Stimulated activated memory B cell treated with anti-CD40 and anti-IgM and Interleukin-4, amounts not matched to agents 10 μg/mL and 1 μg/mL and 100 μg/mL, for 72 hours (primary cell): ENCODE data around the gene EIF5A2.

Experiments
- ATAC-seq: fragments of 150-1000 bp; cut with Tn5 transposase; 2 replicates; pipeline ENCODE4 v1.10.0; 2021
- H3K27ac Mint-ChIP-seq: one replicate; pipeline ENCODE4 v1.8.0; 2022; ENCODE audit warnings: mild to moderate bottlenecking, mixed read lengths
- H3K27me3 Mint-ChIP-seq: one replicate; pipeline ENCODE4 v1.8.0; 2022; ENCODE audit warnings: mixed read lengths
- H3K36me3 Mint-ChIP-seq: one replicate; pipeline ENCODE4 v1.8.0; 2022; ENCODE audit warnings: mixed read lengths
- H3K4me1 Mint-ChIP-seq: one replicate; pipeline ENCODE4 v1.8.0; 2022; ENCODE audit warnings: mixed read lengths
- H3K4me3 Mint-ChIP-seq: one replicate; pipeline ENCODE4 v1.8.0; 2022; ENCODE audit warnings: mild to moderate bottlenecking, moderate library complexity, mixed read lengths
- H3K9me3 Mint-ChIP-seq: one replicate; pipeline ENCODE4 v1.8.0; 2022; ENCODE audit warnings: mixed read lengths

EIF5A2 gene

GRCh38 chr3:170876537-170876936 lies 31.9 kb downstream of the EIF5A2 start:
- H3K36me3 Mint-ChIP-seq = no peaks in the 10 kb centered on the region
- H3K27me3 Mint-ChIP-seq = no peaks in the 10 kb centered on the region
- no peak overlapping the region for H3K27ac Mint-ChIP-seq
- H3K4me1 Mint-ChIP-seq = no peaks in the 10 kb centered on the region
- H3K9me3 Mint-ChIP-seq = no peaks in the 10 kb centered on the region
- no peak overlapping the region for H3K4me3 Mint-ChIP-seq
- ATAC-seq = no peak

DNA sequence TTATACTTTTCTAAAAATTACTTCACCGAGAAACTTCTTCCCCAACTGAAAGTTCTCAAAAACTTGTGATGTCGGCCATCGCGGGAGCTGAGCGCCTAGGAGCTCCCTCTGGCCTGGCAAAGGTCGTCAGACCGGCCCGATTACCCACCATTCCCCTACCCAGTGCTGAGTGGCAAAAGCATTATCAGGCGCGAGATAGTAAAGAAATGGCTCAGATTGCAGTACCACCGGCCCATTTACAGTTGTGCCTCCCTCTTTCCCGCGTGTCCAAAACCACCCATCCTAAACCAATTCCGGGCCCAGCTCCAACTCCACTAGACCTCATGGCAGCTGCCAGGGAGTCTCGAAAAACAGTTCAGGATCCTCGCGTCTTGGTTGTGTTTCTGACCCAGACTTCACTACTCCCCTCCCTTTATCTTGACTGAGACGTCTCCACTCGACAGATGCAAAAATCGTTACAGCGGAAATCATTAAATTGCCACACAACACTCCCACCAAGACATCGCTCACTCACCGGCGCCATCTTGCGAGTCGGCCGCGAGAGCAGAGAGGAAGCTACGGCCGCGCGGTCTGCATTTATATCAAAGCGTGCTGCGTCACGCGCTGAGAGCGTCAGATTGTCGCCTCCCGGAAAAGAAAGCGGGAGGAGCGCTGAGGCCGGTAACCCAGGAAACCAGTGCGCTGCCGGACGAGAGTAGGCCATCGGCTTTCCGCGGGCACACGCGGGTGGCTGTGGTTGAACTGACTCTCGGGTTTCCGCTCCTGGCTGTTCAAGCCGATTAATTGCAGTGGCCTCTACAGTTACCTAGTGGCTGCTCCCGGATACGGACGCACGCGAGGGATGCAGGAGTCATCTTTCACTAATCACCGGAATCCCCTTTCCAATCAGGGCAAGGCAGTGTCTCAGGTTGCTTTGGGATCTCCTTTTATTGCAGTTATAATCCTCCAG lies 38.5 kb downstream of the EIF5A2 start, which contains the start of gene RPL22L1:
Gene RPL22L1 (minus strand): TSS at position 551 of the 949 bp plus-strand sequence. CDS start 28 bp downstream, at position 523.
- ATAC-seq = peak; percentile 99

GRCh38 chr3:170869239-170869590 lies 39.2 kb downstream of the EIF5A2 start:
- Mint-ChIP-seq H3K9me3 (no peaks in the 10 kb centered on the region), H3K4me3 (peak overlapping the region; percentile 90), H3K36me3 (peaks cover 34% of the 10 kb centered on the region), H3K27ac (peak overlapping the region; percentile 95), H3K4me1 (peaks cover 25% of the 10 kb centered on the region), H3K27me3 (no peaks in the 10 kb centered on the region)
- ATAC-seq = no peak

More for the DNA sequence above, 38.5 kb downstream of the EIF5A2 start, which contains the start of gene RPL22L1:
- Mint-ChIP-seq H3K27me3 (no peaks in the 10 kb centered on the region), H3K4me3 (peak within 1 kb of the TSS; percentile 90), H3K9me3 (no peaks in the 10 kb centered on the region), H3K27ac (peak within 1 kb of the TSS; percentile 95), H3K36me3 (peaks cover 28% of the 10 kb centered on the region), H3K4me1 (peaks cover 20% of the 10 kb centered on the region)

GRCh38 chr3:170868577-170869238 lies 39.7 kb downstream of the EIF5A2 start:
- ATAC-seq = no peak
- H3K27ac Mint-ChIP-seq = peak overlapping the region; percentile 95

DNA sequence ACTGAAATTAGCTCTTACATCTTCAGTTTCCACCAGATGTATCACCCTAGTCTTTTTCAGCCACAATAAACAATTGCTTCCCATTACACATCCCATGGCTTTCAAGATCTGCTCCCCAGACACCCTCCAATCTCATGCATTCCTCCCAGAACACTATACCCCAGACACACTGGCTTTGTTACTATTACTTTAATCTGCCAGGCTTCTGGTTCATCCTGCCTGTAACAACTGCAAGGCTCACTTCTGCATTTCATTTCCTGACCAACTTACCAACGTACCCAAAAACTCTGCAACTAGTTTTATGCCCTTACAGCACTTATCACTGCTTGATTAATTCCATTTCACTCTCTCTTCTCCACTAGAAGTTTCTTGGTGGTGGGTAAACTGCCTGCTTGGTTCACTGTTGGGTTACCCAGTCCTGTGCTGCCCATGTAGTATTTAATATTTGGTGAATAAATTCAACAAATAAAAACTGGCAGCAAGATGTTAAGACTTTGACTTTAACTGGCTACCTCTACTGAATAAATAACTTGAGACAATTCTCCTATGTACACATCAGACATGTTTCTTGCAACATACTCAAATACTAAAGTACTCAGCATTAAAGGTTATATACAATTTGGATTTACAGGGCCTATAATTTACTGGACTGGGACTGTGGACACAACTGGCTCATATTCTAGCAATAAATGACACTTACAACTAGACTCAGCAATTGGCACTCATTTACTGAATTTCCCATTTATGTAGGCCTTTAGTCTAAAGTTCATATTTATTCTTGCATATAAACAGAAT lies 41.1 kb downstream of the EIF5A2 start:
- Mint-ChIP-seq H3K27ac (peak overlapping the region; percentile 14), H3K4me3 (peak overlapping the region; percentile 42), H3K9me3 (no peaks in the 10 kb centered on the region), H3K27me3 (no peaks in the 10 kb centered on the region), H3K36me3 (peaks cover 34% of the 10 kb centered on the region), H3K4me1 (peaks cover 25% of the 10 kb centered on the region)
- ATAC-seq = peak; percentile 60

More at GRCh38 chr3:170868577-170869238, 39.7 kb downstream of the EIF5A2 start:
- Mint-ChIP-seq H3K4me1 (peaks cover 25% of the 10 kb centered on the region), H3K9me3 (no peaks in the 10 kb centered on the region), H3K27me3 (no peaks in the 10 kb centered on the region), H3K4me3 (peak overlapping the region; percentile 90), H3K36me3 (peaks cover 34% of the 10 kb centered on the region)

DNA sequence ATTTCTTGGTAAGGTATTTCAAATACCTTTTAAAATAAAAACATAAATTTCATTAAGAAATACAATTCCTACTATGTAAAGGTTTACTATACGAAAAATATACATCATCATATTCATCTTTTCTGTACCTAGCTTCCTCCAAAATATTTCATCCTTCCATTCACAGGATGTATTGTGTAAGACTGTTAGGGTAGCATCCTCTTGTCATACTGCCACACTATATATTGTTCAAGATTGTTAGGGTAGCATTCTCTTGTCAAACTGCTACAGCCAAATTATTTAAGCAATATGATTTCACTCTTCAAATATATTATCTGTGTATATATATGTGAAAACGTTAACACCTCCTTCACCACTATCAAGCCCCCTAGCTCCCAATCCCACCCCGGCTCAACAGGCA lies 41.9 kb downstream of the EIF5A2 start:
- ATAC-seq = no peak
- Mint-ChIP-seq H3K27me3 (no peaks in the 10 kb centered on the region), H3K4me1 (peaks cover 25% of the 10 kb centered on the region), H3K27ac (no peak overlapping the region), H3K4me3 (no peak overlapping the region), H3K9me3 (no peaks in the 10 kb centered on the region), H3K36me3 (peaks cover 34% of the 10 kb centered on the region)

- Mint-ChIP-seq H3K4me3 (no peak overlapping the region), H3K36me3 (peaks cover 34% of the 10 kb centered on the region), H3K27ac (no peak overlapping the region), H3K27me3 (no peaks in the 10 kb centered on the region), H3K9me3 (no peaks in the 10 kb centered on the region), H3K4me1 (peaks cover 30% of the 10 kb centered on the region)
- no peak for ATAC-seq
Measured at GRCh38 chr3:170865209-170866094, 43.0 kb downstream of the EIF5A2 start.

DNA sequence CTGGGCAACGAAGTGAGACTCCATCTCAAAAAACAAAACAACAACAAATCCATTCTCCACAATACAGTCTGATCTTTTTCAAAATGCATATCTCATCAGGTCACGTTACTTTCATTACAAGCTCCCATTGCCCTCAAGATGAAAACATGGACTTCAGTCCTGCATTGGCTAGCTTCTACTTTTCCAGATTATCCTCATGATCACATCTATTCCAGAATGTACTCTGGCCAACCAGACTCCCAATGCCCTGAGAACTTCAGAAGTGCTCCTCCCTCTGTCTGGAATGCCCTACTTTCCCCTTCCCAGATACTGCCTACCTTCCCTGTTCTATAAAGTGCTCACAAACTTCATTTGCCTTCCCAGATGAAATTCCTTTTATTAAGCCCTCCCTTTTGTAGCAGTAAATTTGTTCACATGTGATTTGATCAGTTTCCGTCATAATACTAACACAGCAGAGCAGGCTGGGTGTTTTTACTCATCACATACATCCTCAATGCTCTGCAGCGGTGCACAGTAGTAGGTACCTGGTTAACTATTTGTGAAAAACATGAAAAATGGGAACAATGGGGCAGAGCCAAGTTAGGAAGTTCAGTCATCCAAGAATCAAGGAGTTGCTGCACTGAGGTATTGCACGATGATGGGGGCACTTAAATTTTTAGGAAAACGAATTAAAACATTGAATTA lies 43.8 kb downstream of the EIF5A2 start:
- Mint-ChIP-seq H3K4me3 (no peak overlapping the region), H3K9me3 (no peaks in the 10 kb centered on the region), H3K27me3 (no peaks in the 10 kb centered on the region), H3K36me3 (peaks cover 29% of the 10 kb centered on the region), H3K4me1 (peaks cover 32% of the 10 kb centered on the region), H3K27ac (no peak overlapping the region)
- no peak for ATAC-seq

DNA sequence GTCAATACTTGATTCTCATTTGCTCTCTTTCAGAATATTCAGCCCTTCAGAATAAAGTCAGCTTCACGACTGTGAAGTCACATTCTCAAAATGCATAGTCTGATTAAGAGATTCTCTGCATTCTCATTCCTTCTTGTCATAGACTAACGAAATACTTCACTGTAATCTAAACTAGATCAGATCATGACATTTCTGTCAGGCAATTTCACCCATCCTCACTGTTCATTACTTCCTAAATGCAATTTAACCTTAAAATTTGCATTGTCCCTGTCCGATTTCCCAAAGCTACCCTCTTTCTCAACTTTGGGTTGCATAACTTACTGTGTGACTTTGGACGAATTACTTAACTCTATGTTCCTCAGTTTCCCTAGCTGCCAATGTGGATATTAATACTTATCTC lies 44.6 kb downstream of the EIF5A2 start:
- no peaks in the 10 kb centered on the region for H3K9me3 Mint-ChIP-seq
- H3K4me3 Mint-ChIP-seq = no peak overlapping the region
- no peak for ATAC-seq
- peaks cover 23% of the 10 kb centered on the region for H3K36me3 Mint-ChIP-seq
- peak overlapping the region; percentile 42 for H3K27ac Mint-ChIP-seq
- H3K4me1 Mint-ChIP-seq = peaks cover 28% of the 10 kb centered on the region
- H3K27me3 Mint-ChIP-seq = no peaks in the 10 kb centered on the region

GRCh38 chr3:170862618-170863374 lies 45.6 kb downstream of the EIF5A2 start:
- peaks cover 23% of the 10 kb centered on the region for H3K4me1 Mint-ChIP-seq
- no peak overlapping the region for H3K4me3 Mint-ChIP-seq
- no peaks in the 10 kb centered on the region for H3K27me3 Mint-ChIP-seq
- peak overlapping the region; percentile 42 for H3K27ac Mint-ChIP-seq
- no peaks in the 10 kb centered on the region for H3K9me3 Mint-ChIP-seq
- no peak for ATAC-seq
- peaks cover 20% of the 10 kb centered on the region for H3K36me3 Mint-ChIP-seq

GRCh38 chr3:170858599-170858998 lies 49.8 kb downstream of the EIF5A2 start:
- Mint-ChIP-seq H3K27ac (no peak overlapping the region), H3K4me3 (no peak overlapping the region), H3K27me3 (peaks cover 10% of the 10 kb centered on the region), H3K4me1 (peaks cover 7% of the 10 kb centered on the region), H3K36me3 (no peaks in the 10 kb centered on the region), H3K9me3 (no peaks in the 10 kb centered on the region)
- ATAC-seq = no peak

GRCh38 chr3:170852324-170852723 lies 56.1 kb downstream of the EIF5A2 start:
- Mint-ChIP-seq H3K4me3 (no peak overlapping the region), H3K27me3 (peaks cover 21% of the 10 kb centered on the region), H3K4me1 (no peaks in the 10 kb centered on the region), H3K27ac (no peak overlapping the region), H3K36me3 (no peaks in the 10 kb centered on the region), H3K9me3 (no peaks in the 10 kb centered on the region)
- no peak for ATAC-seq

- ATAC-seq = no peak
- no peaks in the 10 kb centered on the region for H3K4me1 Mint-ChIP-seq
- no peak overlapping the region for H3K4me3 Mint-ChIP-seq
Measured at GRCh38 chr3:170848292-170848917, 60.0 kb downstream of the EIF5A2 start.

More at GRCh38 chr3:170848292-170848917, 60.0 kb downstream of the EIF5A2 start:
- H3K27me3 Mint-ChIP-seq = peaks cover 10% of the 10 kb centered on the region
- H3K36me3 Mint-ChIP-seq = no peaks in the 10 kb centered on the region
- no peaks in the 10 kb centered on the region for H3K9me3 Mint-ChIP-seq
- no peak overlapping the region for H3K27ac Mint-ChIP-seq
